Gastroesophageal sphincter (tissue), 4 donors: Measurements from ENCODE around the gene SPECC1L. TPM values are rescaled to one million over a fixed set of nuclear protein-coding genes. Genes with fewer than 3 reads are reported as not detected.
A peak's percentile ranks its signal among the peaks of the same experiment; 100 is the strongest.

ENCODE experiments used
- ATAC-seq: fragments of 150-250 bp; one replicate; pipeline ENCODE4 v1.9.1; 2016; ENCODE audit warnings: mild to moderate bottlenecking, moderate library complexity
- H3K27ac ChIP-seq, 4 donors: fragments of 200-600 bp; sonication (generic) in 3 of 4; 1 replicate in 3 of 4; 2 replicates in 1 of 4; pipeline ENCODE4 v1.5.1; 2016 to 2019
- H3K27me3 ChIP-seq: fragments of 200-600 bp; sonication (generic); one replicate; pipeline ENCODE4 v1.5.1; 2019
- H3K36me3 ChIP-seq, 2 donors: fragments of 200-600 bp; sonication (generic); one replicate each; pipeline ENCODE4 v1.5.1; 2019; ENCODE audit warnings: control low read depth in 1 of 2
- H3K4me1 ChIP-seq, 3 donors: fragments of 200-600 bp; sonication (generic); 1 replicate in 2 of 3; 2 replicates in 1 of 3; pipeline ENCODE4 v1.5.1; 2016 to 2019; ENCODE audit warnings: control low read depth in 2 of 3
- H3K4me3 ChIP-seq, 2 donors: fragments of 200-600 bp; sonication (generic); one replicate each; pipeline ENCODE4 v1.5.1; 2019; ENCODE audit warnings: mild to moderate bottlenecking in 1 of 2, moderate library complexity in 1 of 2
- H3K9me3 ChIP-seq, 3 donors: fragments of 200-600 bp; sonication (generic); one replicate each; pipeline ENCODE4 v1.5.1; 2017 to 2019; ENCODE audit warnings: control low read depth in 2 of 3
- EP300 ChIP-seq: sonication (generic); formaldehyde crosslinking; IDR thresholded peaks from one replicate; pipeline ENCODE4 v1.6.1; 2017; ENCODE audit warnings: antibody characterized with exemption, mild to moderate bottlenecking
- POLR2A ChIP-seq, 2 donors: fragments of 450-650 bp; IDR thresholded peaks; one replicate each; pipeline ENCODE4 v1.6.1; 2017; ENCODE audit warnings: antibody characterized with exemption in 2 of 2, mild to moderate bottlenecking in 2 of 2, moderate library complexity in 1 of 2
- POLR2AphosphoS5 ChIP-seq: sonication (generic); formaldehyde crosslinking; IDR thresholded peaks from one replicate; pipeline ENCODE4 v1.6.1; 2017; ENCODE audit warnings: antibody characterized with exemption
- WGBS, 2 donors: methylation state at CpG; one replicate each; pipeline ENCODE4 v1.1.5; 2018; ENCODE audit warnings: low coverage in 1 of 2; 5-methylcytosine and 5-hydroxymethylcytosine counted together
- total RNA-seq, 4 donors: library from RNA; depleted of rRNA; stranded (reverse); fragments of >200 nt; gene quantifications; one replicate each; pipeline ENCODE4 v1.1.0, GENCODE V29; 2016
- TF ChIP-seq, protein P1 (sequence below), 4 experiments: fragments of 200-600 bp in 2 of 4; fragments of 450-650 bp in 2 of 4; sonication (generic) in 1 of 4; IDR thresholded peaks; one replicate each; pipeline ENCODE4 v1.5.1; 2017 to 2019; ENCODE audit warnings: antibody characterized with exemption in 4 of 4, mild to moderate bottlenecking in 2 of 4, moderate library complexity in 2 of 4

Gene SPECC1L
- total RNA-seq, 4 donors from 2014 or later: 62.3 to 110 (median 92.5) TPM

DNA sequence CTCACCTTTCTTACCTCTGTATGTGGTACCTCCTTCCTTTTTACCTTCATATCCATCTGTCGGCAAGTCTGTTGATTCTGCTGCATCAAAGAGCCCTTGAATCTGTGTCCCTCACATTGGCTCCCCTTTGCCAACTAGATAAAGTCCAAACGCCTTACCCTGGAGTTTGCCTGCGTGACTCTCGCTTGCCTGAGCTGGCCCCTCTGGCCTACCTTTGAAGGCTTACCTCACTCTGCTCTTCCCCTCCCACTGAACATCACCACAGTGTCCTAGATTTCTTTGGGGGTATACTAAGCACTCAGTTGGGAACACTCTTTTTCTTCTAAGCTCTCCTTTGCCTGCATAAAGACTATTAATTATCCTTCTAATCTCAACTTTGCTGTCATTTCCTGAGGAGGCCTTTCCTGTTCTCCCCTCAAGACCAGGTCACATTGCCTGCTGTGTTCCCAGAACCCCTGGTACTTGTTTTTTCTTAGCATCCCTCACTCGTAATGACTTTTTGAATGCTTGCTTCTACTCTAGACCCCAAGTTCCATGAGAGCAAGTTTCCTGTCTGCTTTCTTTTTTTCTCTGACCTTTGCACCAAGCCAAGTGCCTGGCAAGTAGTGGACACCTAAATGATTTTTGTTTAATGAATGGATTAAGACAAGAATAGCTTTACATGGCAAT lies 89.0 kb downstream of the SPECC1L start:
- Histone ChIP-seq H3K27ac (peak overlapping the region in 3 of 4 donors; percentile 2 to 48 (median 25)), H3K9me3 (no peaks in the 10 kb centered on the region)
- ATAC-seq: no peak

DNA sequence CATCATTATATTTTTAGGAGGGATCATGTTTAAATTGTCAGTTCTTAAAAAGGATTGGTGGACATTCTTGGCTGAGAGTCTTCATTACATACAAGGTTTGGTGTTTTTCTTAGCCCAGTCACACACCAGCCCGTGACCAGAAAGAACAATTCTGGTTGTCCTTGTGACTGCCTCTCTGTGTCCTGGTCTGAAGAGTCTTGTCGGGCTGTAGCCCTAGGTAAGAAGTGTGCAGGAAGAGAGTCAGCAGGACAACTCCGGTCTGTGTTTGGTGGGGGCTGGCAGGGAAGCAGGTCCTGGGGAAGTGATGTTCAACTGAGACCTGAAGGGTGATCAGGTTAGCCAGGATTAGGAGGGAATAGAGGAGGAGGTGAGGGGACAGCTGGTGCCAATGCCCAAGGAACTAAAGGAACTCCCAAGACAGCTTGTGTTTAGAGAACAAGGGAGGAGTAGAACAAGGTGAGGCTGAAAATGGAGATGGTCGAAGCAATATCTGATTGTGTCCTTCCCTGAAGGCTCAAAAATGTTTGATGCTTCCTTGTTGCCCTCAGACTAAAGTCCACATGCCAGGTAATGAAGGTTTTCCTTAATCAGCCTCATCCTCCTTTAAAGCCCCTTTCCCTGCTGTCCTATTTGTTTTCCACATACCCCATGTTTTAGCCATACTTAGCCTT lies 91.5 kb downstream of the SPECC1L start:
- no peaks in the 10 kb centered on the region for H3K9me3 ChIP-seq
- H3K27me3 ChIP-seq: no peaks in the 10 kb centered on the region
- TF ChIP-seq POLR2A (IDR thresholded peaks at IDR 0.05) (no peak), POLR2AphosphoS5 (no peak), EP300 (no peak)
- TF ChIP-seq, protein P1, sequence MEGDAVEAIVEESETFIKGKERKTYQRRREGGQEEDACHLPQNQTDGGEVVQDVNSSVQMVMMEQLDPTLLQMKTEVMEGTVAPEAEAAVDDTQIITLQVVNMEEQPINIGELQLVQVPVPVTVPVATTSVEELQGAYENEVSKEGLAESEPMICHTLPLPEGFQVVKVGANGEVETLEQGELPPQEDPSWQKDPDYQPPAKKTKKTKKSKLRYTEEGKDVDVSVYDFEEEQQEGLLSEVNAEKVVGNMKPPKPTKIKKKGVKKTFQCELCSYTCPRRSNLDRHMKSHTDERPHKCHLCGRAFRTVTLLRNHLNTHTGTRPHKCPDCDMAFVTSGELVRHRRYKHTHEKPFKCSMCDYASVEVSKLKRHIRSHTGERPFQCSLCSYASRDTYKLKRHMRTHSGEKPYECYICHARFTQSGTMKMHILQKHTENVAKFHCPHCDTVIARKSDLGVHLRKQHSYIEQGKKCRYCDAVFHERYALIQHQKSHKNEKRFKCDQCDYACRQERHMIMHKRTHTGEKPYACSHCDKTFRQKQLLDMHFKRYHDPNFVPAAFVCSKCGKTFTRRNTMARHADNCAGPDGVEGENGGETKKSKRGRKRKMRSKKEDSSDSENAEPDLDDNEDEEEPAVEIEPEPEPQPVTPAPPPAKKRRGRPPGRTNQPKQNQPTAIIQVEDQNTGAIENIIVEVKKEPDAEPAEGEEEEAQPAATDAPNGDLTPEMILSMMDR (IDR thresholded peaks at IDR 0.05): no peak
- WGBS, 2 donors: 77 to 90% methylated on average over 2 to 4 of the region's 4 CpGs
- peaks cover 0 to 64% of the 10 kb centered on the region in 2 donors for H3K36me3 ChIP-seq
- no peak for ATAC-seq
- no peak overlapping the region for H3K4me3 ChIP-seq
- H3K27ac ChIP-seq: no peak overlapping the region
- peaks cover 9 to 49% (median 10%) of the 10 kb centered on the region in 3 donors for H3K4me1 ChIP-seq

More for the DNA sequence above, 89.0 kb downstream of the SPECC1L start:
- Histone ChIP-seq H3K4me3 (no peak overlapping the region), H3K4me1 (peaks cover 9 to 64% (median 13%) of the 10 kb centered on the region in 3 donors), H3K27me3 (no peaks in the 10 kb centered on the region), H3K36me3 (peaks cover 1 to 49% of the 10 kb centered on the region in 2 donors)
- TF ChIP-seq POLR2AphosphoS5 (no peak), EP300 (no peak), POLR2A (IDR thresholded peaks at IDR 0.05) (no peak)
- TF ChIP-seq, protein P1 (IDR thresholded peaks at IDR 0.05): no peak
- WGBS, 2 donors: 43 to 76% methylated on average over 2 to 5 of the region's 5 CpGs

GRCh38 chr22:24363243-24363642 lies 92.6 kb downstream of the SPECC1L start:
- TF ChIP-seq, protein P1 (IDR thresholded peaks at IDR 0.05): no peak
- TF ChIP-seq POLR2A (IDR thresholded peaks at IDR 0.05) (no peak), POLR2AphosphoS5 (no peak), EP300 (no peak)
- Histone ChIP-seq H3K9me3 (no peaks in the 10 kb centered on the region), H3K4me1 (peaks cover 9 to 40% (median 10%) of the 10 kb centered on the region in 3 donors), H3K36me3 (peaks cover 0 to 75% of the 10 kb centered on the region in 2 donors), H3K27me3 (no peaks in the 10 kb centered on the region), H3K27ac (no peak overlapping the region), H3K4me3 (no peak overlapping the region)
- WGBS, 2 donors: 96 to 97% methylated on average over 3 of the region's 3 CpGs
- ATAC-seq: no peak

DNA sequence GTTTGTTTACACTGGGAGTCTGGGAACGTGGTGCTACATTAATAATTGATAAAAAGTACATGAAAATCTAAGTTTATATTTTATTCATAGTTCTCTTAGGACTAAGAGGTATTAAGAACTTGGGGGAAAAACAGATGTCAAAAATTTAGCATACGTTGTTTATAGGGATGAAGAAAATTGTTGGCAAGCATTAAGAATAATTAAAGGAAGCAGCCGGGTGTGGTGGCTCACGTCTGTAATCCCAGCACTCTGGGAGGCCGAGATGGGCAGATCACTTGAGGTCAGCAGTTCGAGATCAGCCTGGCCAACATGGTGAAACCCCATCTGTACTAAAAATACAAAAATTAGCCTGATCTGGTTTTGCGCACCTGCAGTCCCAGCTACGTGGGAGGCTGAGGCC lies 96.1 kb downstream of the SPECC1L start:
- TF ChIP-seq POLR2AphosphoS5: no peak
- TF ChIP-seq EP300: no peak
- TF ChIP-seq, protein P1 (IDR thresholded peaks at IDR 0.05): no peak
- no peak for TF ChIP-seq POLR2A (IDR thresholded peaks at IDR 0.05)
- 54 to 55% methylated on average over 7 to 8 of the region's 8 CpGs for WGBS, 2 donors
- Histone ChIP-seq H3K9me3 (no peaks in the 10 kb centered on the region), H3K36me3 (peaks cover 8 to 99% of the 10 kb centered on the region in 2 donors), H3K27ac (no peak overlapping the region), H3K4me3 (no peak overlapping the region), H3K27me3 (no peaks in the 10 kb centered on the region), H3K4me1 (peaks cover 0 to 5% (median 0%) of the 10 kb centered on the region in 3 donors)
- no peak for ATAC-seq

DNA sequence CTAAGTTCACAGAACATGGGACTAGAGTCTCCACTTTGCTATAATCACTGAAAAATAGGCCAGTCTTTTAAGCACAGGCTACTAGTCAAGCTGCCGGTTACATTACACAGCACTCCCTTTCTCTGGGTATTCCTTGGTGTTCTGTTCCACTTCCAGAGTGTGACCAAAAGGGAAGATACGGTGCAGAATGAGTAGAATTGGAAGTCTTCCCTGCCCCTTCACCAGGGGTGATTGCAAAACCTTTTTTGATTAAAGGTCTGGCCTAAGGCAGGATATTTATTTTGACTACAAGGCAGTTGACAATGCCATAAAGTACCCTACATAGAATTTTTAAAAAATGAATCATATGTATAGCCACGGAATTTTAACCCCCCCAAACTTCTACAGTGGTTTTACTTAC lies 97.2 kb downstream of the SPECC1L start:
- 70 to 76% methylated on average over 3 of the region's 3 CpGs for WGBS, 2 donors
- H3K36me3 ChIP-seq: peaks cover 8 to 99% of the 10 kb centered on the region in 2 donors
- no peak for ATAC-seq
- no peaks in the 10 kb centered on the region for H3K9me3 ChIP-seq
- no peak overlapping the region for H3K4me3 ChIP-seq
- H3K27me3 ChIP-seq: no peaks in the 10 kb centered on the region
- H3K27ac ChIP-seq: no peak overlapping the region
- no peaks in the 10 kb centered on the region for H3K4me1 ChIP-seq
- TF ChIP-seq POLR2AphosphoS5 (no peak), EP300 (no peak), POLR2A (IDR thresholded peaks at IDR 0.05) (no peak)
- TF ChIP-seq, protein P1 (IDR thresholded peaks at IDR 0.05): no peak
